Stimulated activated CD8-positive, alpha-beta memory T cell treated with anti-CD3 and anti-CD28 coated beads, Interleukin-12 subunit alpha, Interleukin-12 subunit beta, amount 100 ng/mL, for 1 hour (primary cell): ENCODE data around the gene VEZF1.

Experiments used
- DNase-seq: peaks from one replicate; pipeline ENCODE4 v3.0.0-alpha.2; 2020; ENCODE audit warnings: low read depth

VEZF1 gene

DNA sequence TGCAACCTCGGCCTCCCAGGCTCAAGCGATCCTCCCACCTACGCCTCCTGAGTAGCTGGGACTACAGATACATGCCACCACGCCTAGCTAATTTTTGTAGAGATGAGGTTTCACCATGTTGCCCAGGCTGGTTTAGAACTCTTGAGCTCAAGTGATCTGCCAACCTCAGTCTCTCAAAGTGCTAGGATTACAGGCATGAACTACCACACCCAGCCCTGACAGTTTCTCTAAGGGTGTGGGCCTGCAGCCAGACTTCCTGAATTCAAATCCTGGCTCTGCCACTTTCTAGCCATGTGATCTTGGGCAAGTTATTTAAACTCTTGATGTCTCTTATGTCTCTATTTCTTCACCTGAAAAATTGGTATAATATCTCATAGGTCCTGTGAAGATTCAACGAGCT lies 38.4 kb downstream of the VEZF1 start:
- DNase-seq: no peak

- DNase-seq: no peak
These were observed 39.3 kb downstream of the VEZF1 start for GRCh38 chr17:57948555-57949420.

DNA sequence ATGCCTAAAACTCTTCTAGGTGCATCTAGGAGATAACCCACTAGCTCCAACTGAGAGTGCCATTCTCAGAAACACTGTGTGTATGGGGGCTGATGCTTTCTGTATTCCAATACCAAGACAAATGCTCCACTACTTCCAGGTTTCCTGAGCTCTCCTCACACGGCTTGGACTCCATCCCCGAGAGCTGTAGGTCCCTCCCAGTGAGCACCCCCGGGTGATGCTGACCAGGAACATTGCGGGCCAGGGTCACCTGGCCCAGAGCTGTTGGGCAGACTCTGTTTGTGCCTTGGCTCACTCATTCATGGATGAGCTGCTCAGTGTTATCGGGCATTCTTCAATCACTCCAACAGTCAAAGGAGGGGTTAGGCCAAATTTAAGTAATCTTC lies 39.9 kb downstream of the VEZF1 start:
- no peak for DNase-seq

GRCh38 chr17:57947369-57947768 lies 40.7 kb downstream of the VEZF1 start:
- no peak for DNase-seq

- no peak for DNase-seq
These were observed 41.2 kb downstream of the VEZF1 start for GRCh38 chr17:57946798-57947358.

- no peak for DNase-seq
These were observed 41.9 kb downstream of the VEZF1 start for GRCh38 chr17:57945996-57946797.

- DNase-seq: no peak
These were observed 43.1 kb downstream of the VEZF1 start for GRCh38 chr17:57944908-57945307.

- no peak for DNase-seq
These were observed 44.4 kb downstream of the VEZF1 start for GRCh38 chr17:57943645-57944044.

DNA sequence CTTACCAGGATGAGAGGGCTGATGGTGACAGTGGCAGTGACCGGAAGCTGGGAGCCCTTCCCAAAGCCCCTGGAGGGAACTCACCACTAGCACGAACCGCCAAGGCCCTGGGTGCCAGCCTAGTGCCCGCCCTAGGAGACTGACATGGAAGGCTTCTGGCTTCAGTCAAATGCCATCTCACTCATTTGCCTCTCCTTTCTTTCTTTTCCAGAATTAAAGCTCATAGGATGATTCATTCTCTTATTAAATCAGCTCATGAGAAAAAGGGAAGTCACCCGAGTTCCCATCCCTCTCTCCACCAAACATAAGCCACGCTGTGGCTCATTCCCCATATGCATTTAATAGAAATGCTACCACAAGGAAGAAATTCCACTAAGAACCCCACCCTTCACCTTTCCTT lies 44.9 kb downstream of the VEZF1 start:
- DNase-seq: no peak

GRCh38 chr17:57941384-57942370 lies 46.4 kb downstream of the VEZF1 start:
- no peak for DNase-seq

GRCh38 chr17:57940653-57941329 lies 47.3 kb downstream of the VEZF1 start:
- DNase-seq: no peak

DNA sequence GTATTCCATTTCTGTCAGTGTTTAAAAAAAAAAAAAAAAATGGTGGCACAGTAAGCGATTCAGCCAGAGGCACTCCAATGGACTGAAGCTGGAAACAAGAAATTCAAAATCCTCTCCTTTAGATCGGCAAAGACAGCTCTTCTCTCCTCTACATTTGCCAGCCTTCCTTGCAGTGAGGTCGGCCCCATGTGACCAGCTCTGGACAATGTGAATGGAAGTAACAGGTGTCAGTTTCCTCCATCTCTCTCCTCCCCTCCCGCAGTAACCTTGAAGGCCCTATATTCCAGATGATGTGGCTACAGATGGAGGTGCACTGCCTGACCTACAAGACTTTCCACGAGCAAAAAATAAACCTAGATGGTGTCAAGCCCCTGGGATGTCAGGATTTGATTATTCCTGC lies 47.8 kb downstream of the VEZF1 start:
- no peak for DNase-seq

GRCh38 chr17:57939797-57940196 lies 48.3 kb downstream of the VEZF1 start:
- no peak for DNase-seq

GRCh38 chr17:57938061-57938502 lies 50.0 kb downstream of the VEZF1 start:
- no peak for DNase-seq

- DNase-seq: no peak
These were observed 50.6 kb downstream of the VEZF1 start for GRCh38 chr17:57937492-57937891.

GRCh38 chr17:57935833-57936807 lies 51.9 kb downstream of the VEZF1 start:
- no peak for DNase-seq

GRCh38 chr17:57931488-57932137 lies 56.4 kb downstream of the VEZF1 start:
- DNase-seq: no peak

GRCh38 chr17:57930239-57930638 lies 57.8 kb downstream of the VEZF1 start:
- no peak for DNase-seq

DNA sequence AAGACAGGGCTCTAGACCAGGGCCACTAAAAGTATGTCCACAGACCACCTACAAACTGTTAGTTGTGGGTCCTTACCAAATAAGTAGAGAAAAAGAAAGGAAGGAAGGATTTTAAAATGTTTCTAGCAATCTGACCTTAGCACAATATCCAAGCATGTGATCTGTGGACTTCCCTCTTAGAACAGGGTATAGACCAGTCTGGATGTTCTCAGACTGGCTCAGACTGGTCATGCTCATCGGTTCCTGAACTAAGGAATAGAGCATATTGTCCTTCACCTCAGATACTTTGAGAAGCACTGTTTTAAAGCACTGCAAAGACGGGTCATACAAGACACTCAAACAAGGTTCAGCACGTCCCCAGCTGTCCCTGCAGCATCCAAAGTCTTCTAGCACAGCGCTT lies 58.7 kb downstream of the VEZF1 start:
- DNase-seq: no peak
